Measurements from ENCODE around the gene RNFT2.

Gene RNFT2

GRCh38 chr12:116898669-116899068, 160.6 kb downstream of the RNFT2 start:
- H3K27me3 Mint-ChIP-seq (ENCODE audit: low read depth), result peaks cover 51% of the 10 kb centered on the region
- H3K27ac Mint-ChIP-seq, result no peak overlapping the region
- TF ChIP-seq, protein P1, sequence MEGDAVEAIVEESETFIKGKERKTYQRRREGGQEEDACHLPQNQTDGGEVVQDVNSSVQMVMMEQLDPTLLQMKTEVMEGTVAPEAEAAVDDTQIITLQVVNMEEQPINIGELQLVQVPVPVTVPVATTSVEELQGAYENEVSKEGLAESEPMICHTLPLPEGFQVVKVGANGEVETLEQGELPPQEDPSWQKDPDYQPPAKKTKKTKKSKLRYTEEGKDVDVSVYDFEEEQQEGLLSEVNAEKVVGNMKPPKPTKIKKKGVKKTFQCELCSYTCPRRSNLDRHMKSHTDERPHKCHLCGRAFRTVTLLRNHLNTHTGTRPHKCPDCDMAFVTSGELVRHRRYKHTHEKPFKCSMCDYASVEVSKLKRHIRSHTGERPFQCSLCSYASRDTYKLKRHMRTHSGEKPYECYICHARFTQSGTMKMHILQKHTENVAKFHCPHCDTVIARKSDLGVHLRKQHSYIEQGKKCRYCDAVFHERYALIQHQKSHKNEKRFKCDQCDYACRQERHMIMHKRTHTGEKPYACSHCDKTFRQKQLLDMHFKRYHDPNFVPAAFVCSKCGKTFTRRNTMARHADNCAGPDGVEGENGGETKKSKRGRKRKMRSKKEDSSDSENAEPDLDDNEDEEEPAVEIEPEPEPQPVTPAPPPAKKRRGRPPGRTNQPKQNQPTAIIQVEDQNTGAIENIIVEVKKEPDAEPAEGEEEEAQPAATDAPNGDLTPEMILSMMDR (IDR thresholded peaks at IDR 0.05; ENCODE audit: unreplicated experiment in 3 of 3), result no peak
- H3K4me3 Mint-ChIP-seq, result no peak overlapping the region
- no peaks in the 10 kb centered on the region for H3K36me3 Mint-ChIP-seq (ENCODE audit: low read depth)
- H3K4me1 Mint-ChIP-seq, result no peaks in the 10 kb centered on the region
- peaks cover 5% of the 10 kb centered on the region for H3K9me3 Mint-ChIP-seq

DNA sequence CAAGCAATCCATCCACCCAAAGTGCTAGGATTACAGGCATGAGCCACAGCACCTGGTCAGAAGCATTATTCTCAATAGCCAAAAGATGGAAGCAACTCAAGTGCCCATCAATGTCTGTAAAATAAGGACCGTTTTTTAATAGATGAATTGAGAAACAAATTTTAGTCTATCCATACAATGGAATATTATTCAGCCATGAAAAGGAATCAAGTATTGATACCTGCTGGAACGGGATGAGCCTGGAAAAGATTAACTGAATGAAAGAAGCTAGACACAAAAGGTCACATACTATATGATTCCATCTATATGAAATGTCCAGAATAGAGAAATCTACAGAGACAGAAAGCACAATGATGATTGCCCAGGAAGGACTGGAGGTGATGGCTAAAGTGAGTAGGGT, 163.5 kb downstream of the RNFT2 start:
- Mint-ChIP-seq H3K9me3 (peaks cover 5% of the 10 kb centered on the region), H3K4me1 (no peaks in the 10 kb centered on the region), H3K4me3 (no peak overlapping the region), H3K36me3 (ENCODE audit: low read depth) (no peaks in the 10 kb centered on the region), H3K27me3 (ENCODE audit: low read depth) (peaks cover 53% of the 10 kb centered on the region), H3K27ac (no peak overlapping the region)
- TF ChIP-seq, protein P1 (IDR thresholded peaks at IDR 0.05; ENCODE audit: unreplicated experiment in 3 of 3), result no peak
